Hematopoietic multipotent progenitor cell treated with erythropoietin and hydrocortisone succinate and interleukin-3 and kit ligand, for 6 days (in vitro differentiated cells): ENCODE data around the gene CLEC2L.

Experiments used
- DNase-seq: peaks from one replicate; pipeline ENCODE4 v3.0.0-alpha.2; 2015

Gene CLEC2L

DNA sequence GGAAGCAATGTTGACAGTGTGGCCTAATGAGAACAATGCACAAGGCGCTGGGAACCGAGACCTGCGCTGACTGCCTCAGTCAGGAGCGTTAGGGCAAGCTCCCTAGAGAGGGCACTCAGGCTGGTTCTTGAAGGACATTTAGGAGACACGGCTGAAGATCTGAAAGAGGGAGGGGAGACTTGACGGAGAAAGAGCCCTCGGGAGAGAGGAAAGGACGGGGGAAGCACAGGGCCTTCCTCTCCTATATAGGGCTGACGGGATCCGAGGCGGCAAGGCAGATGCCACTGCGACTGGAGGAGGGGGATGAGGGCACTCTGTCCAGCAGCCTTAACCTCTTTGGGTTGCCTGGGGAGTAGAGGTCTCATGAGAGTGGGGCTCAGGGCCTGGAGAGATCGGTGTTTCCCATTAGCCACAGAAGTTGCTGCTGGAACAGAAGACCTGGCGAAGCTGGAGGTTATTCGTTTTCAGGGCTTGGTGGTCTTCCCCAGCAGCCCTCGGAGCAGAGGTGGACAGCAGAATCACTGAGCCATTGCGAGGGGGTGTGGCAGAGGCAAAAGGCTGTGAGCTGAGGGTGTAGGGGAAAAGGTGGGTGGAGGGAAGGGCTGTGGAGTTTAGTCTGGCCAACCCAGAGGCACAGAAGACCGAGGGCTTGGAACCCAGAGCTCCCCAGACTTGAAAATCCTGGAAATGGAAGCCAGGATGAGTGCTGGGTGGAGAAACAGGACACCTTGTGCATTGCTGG, 36.0 kb downstream of the CLEC2L start:
- DNase-seq = no peak

DNA sequence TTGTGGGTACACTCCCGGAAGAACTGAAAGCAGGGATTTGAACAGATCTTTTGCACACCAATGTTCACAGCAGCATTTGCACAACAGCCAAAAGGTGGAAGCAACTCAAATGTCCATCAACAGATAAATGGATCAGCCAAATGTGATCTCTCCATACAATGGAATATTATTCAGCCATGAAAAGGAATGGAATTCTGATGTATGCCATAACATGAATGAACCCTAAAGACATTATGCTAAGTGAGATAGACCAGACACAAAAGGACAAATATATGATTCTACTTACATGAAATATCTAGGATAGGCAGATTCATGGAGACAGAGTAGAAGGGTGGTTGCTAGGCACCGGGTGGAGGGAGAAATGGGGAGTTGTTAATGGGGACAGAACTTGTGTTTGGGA, 36.7 kb downstream of the CLEC2L start:
- DNase-seq = no peak

DNA sequence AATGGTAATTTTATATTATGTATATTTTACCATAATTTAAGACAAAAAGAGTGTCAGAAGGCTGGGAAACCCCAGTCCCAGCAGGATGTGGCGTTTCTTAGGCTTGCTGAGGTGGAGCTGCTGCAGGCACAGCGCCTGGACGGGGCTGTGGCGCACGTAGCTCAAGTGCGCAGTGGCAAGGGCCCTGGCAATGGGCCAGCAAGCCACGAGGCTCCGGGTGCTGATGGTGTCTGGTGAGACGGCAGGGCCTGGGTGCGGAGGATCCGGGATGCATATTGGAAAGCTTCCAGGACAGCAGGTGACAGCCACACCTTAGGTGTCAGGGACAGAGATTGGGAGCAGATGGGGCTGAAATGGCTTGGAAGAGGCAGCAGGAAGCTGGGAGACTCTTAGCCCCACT, 37.2 kb downstream of the CLEC2L start:
- no peak for DNase-seq

DNA sequence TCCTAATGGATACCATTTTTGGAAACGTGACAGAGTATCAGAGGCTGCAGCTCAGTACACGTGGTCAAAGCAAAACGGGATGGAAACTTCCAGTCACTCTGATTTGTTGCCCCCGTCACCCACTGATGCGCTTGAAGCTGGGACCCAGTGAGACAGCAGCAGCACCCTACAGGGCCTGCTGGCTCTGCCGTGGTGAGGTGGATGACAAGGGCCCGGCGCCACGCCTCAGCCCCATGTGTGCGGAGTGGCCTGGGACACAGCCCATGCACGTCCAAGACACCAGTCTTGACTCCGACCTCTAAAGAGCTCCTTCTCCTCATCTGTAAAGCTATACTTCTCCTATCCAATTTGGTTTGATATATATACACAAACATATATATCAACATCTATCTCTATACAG, 39.0 kb downstream of the CLEC2L start:
- no peak for DNase-seq

DNA sequence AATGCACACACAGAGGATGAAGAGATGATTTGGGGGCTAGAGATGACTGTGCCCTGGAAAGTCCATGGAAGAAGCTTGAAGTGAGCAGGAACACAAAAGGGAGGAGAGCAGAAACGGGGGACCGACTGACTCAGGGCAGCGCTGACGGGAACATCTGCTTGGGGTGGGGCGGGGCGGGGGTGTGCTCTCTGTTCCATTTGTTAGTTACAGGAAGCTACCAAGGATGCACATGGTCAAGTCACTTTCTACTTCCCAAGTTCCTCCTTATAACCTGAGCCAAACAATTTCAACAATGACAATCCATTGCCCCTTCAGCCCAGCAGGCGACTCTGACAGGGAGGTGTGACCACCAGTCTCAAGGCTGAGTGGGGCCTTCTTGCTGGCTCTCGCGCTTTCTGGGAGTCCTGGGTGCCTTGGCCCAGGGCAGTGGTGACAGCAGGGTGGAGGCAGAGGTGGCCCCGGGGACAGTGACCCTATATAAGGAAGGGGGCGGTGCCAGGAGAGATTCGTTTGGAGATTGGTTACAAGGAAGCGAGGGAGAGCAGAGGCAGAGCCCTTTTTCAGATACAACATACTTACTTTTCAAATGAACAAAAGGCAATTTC, 39.6 kb downstream of the CLEC2L start:
- DNase-seq = no peak

DNA sequence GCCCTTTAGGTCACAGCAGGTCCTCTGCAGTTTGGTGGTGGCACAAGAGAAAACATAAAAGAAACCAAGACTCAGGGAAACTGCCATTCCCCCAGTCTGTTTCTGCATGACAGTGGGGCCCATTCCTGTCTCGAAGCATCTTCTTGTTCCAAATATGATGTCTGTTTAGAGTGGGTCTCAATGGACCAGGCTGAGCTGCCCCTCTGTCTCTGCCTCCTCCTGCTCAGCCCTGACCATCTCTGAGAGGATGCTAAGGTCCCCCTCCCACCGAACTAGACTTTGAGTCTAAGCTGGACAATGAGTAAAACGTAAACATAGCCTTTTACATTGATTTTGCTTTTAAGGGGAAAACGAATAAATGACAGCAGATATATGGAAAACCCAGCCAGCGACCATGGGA, 40.4 kb downstream of the CLEC2L start:
- DNase-seq = no peak

DNA sequence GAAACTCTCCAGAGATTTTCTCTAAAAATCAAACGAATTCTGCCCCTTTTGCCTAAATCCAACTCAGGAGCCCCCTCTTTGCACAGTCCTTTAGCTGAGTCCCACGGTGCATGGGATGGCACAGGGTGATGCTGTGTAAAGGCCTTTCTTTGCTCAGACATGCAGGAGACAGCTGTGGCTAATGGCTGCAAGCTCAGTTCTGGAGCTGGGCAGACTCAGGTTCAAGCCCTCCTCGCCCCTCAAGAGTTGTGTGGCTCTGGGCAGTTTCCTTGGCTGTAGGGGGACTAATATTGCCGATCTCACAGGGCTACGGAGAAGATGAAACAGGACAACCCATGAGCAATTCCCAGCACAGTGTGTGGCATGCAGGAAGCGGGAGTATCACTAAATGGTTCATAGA, 42.6 kb downstream of the CLEC2L start:
- DNase-seq = no peak

DNA sequence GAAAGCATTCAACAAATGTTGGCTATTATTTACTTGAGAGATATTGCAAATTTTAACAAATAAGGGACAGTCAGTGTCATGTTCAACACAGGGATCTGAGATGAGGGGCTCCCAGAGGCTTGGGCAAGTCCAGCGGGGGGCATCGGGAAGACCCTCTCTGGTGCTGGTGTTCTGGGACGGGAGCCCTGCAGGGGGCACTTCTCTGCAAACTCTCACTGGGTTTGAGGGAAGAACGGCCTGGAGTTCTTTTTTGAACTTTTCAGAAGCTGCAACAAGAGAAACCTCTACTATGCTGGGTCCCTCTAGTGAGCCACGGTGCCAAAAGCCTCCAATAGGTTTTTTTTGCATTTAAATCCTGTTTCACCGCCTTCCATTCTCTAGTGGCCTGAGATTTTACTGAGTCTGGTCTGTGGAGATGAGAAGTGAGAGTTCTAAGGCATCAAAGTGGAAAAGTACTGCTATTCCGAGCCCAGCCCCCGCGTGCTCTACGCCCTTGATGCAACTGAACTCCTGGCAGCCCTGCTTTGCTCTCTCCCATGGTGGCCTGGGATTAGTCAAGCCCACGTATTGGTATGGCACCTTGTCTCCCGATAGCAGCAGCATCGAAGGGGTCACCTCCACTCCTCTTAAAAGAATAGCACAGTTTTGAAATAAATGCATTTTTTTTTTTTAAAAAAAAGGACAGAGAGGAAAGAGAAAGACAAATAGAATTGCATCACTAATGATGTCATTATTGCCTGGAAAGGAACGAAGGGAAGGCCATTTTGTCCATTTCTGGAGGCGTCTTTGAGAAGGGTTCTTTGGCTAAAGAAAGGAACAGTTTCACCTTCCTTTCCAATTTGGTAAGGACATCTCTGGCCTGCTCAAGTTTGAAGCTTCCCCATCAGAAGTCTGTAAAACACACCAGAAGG, 43.5 kb downstream of the CLEC2L start:
- no peak for DNase-seq

DNA sequence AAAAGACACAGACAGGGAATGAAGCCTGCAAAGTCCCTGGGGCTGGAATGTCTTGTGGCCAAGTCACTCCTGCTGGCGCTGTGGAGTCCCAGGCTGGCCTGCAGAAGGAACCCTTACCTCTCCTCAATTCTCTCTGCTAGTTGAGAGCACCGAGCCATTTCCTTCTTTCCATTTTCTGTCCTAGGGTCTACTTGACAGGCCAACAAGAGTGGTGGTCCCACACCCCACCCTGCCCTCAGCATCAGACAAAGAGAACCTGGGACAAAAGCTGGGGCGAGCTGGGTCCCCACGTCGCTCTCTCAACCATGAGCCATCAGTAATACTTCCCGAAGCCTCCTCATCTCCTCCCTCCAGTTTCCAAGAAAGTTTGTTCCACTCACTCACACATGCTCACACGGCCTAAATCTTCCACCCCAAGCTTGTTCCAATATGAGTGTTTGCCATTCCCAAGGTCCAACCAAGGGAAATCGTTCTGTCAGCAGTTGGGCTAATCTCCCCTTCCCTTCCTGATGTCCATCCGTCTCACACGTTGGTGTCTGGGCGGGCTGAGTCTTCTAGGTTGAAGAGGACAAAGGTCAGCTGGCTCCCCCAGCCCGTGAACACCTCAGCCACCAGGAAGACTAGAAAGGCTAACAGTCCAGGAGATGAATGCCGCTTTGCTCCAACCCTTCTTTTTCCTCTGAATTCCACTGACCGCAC, 44.3 kb downstream of the CLEC2L start:
- DNase-seq = no peak

DNA sequence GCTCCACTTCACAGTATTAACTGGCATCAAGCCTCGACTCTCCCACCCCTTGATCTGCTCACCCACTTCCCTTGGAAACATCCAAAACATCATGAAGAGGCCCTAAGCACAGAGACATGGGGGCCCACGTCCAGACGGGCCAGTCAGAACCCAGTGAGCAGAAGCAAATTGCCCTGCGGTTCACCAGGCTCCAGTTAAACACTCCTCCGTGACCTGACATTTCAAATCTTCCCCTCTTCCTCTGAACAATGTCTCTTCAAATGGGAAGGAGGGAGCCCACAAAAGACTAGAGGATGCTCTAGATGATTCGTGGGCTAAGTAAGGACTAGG, 44.8 kb downstream of the CLEC2L start:
- no peak for DNase-seq

DNA sequence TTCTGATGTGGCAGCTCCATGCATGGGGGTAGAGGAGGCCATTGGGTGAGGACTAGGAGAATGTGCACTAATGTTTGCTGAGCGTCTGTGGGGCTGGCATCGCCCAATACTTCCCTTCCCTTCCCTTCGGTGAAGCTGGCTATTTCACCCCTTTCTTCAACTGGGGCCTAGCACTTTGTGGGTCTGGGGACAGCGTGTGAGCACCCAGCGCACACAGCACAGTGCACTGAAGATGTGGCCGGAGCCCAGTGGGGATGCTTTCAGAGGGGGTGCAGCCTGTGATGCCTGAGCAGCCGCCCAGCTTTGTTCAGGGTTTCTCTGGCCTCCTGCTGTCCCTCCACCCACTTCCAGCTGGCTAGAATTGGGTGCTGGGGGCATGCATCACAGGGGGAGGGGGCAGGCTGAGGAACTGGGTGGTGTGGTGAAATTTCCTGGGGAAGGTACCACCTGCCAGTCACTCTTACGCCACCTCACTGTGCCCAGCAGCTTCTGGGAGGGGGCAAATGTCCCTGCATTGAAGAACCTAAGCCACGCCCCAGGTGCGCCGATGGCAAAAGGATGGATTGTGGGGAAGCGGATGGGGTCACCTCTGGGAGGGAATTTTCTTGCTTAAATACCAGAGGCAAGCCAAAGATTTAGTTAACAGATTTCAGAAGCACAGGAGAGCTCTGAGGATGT, 45.5 kb downstream of the CLEC2L start:
- DNase-seq = no peak

DNA sequence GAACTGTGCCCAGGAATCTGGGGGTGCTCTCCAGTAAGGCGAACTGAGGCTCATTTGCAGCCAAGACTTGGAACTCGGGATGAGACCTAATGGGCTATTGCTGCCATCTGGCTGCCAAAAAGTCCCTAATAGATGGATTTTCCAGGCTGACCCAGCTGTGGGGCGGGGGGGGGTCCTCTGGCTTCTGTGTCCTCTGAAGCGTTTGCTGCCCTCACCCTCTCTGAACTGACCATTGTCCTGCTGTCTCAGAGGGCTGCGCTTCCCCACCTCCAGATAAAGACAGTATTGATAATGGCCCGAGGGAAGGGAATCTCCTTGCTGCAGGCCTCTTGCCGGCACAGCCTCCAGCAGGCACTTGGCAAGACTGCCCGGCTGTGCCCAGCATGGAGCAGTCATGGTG, 46.6 kb downstream of the CLEC2L start:
- DNase-seq = no peak

DNA sequence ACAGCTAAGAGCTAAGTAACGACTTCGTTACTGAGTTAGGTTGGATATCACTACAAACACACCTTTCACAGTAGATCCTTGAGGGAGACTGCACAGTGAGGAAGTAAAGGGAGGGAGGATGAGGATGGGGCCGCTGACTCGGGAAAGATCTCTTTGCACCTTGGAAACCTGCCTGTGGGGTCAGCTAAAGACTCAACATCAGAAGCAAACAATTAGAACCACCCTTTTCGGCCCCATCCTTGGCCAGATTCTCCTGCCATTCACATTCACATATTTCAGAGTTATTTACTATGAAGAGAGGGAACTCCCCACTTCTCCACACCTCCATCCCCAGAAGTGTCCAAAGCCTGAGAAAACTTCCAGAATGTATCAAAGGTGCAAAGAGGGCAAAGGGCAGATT, 47.1 kb downstream of the CLEC2L start:
- no peak for DNase-seq

DNA sequence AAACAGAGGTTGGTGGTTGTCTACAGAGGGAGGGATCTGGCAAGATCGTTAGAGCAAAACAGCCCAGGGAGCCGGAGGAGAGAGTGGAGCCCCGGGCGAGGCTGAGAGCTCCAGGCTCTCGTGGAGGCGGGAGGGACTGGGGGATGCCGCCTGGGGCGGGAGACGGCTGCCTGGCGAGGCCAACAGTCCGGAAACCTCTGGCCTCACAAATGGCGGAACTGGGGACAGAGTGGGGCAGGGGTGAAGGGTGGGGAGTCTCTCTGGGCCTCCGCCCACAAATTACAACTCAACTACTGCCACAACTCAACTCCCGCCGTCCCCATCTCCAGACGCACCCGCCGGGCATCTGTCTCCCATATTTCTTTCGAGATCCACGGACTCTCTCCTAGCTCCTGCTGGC, 47.7 kb downstream of the CLEC2L start:
- DNase-seq = no peak

DNA sequence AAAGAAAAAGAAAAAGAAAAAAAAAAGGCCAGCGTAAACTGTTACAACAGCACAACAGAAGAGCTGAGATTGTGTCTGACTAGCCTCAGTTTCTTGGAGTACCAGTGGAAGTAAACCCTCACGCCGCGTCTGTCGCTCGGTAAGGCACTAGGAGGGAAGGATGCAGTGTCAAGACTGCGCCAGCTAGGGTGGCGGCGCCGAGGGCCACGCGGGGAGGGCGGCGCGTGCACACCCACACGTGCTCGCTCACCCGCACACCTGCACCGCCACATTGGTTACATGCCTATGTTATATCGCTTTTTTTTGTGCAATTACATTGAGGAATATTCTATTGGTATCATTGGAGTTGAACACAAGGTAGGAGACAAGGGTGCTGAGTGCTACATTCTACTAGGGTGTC, 48.2 kb downstream of the CLEC2L start:
- DNase-seq = no peak

DNA sequence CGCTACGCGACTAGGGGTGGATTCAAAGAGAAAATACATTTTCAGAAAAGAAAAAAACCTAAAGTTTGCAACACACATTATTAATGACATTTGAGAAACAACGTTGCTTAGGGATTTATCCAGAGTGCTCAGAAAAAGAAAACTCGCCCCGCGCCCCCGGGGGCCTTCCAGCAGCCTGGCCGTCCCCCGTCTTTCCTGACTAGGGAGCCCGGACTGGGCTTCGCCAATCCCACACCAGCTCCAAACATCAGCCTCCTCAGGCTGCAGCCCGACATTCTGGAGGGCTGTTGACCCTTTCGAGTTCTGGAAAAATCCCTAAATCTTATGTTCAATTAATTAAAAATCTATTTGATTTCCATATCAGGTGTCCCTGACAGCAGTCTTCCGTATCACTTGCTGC, 48.6 kb downstream of the CLEC2L start:
- no peak for DNase-seq

DNA sequence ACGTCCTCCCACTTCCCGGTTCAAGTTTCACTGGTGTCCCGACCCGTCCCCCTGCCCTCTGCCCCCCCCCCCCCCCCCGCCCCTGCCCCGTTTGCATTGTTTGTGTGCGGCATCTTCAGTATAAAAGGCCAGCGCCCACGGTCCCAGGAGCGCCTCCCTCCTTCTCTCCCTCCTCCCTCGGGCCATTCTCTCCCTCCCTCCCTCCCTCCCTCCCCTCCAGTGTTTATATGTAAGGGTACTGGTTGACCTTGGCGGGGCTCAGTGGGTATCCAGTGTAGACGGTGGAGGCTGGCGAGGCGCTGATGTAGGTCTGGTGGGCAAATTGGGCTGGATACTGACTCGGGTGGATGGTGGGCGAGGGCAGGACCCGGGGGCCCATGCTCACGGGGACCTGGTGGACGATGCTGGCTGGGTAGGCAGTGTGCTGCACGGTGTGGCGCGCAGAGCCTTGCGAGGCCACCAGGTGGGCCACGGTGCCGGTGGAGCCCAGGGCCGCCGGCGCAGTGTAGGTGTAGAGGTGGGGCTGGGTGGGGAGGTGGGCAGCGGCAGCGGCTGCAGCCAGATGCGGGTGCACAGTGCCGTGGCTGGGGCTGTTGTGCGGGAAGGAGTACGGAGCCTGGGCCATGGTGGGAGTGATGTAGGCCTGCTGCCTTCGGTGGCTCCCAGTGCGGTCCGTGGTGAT, 49.4 kb downstream of the CLEC2L start:
- DNase-seq = no peak

DNA sequence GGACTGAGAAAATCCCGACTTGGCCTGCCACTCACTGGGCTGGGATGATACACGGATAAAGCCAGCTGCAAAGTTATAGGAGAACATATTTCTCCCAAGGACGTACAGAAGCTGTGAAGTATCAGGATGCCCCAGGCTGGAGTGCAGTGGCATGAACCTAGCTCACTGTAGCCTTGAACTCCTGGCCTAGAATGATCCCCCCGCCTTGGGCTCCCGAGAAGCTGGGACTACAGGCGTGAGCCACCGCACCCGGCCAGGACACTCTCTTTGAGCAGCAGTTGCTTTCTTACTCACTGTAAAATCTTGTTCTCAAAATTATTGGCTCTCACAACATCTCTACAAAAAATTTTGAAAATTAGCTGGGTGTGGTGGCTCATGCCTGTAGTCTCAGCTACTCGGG, 50.4 kb downstream of the CLEC2L start:
- DNase-seq = no peak

DNA sequence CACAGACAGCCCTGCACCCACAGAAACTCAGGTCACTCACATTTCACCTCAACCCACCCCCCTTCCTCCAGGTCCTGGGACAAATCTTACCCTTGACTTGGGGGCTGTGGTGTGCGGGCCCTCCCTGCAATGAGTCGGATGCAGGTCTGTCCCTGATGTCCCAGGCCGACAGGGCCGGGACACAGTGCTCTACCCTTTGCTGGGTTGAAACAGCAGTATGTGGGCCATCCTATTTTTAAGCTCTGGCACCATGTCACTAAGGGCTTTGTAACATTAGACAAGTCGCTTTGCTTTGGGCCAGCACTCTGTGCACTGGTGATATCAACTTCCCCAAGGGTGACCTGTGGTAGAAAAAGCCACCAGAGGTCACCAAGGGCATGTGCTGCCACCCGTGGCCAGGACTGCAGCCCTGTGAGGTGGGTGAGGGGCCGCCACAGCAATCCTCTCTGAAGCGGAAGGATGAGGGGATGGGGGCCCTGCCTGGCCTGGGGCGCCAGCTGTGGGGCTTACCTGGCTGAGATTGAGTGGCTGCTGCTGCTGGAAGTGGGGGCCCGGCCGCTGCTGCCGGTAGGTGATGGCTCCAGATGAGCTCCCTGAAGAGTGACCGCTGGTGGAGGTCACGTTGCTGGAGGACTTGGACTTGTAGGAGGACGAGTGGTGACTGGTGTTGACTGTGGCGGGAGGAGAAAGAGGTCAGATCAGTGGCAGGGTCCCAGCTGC, 51.3 kb downstream of the CLEC2L start:
- DNase-seq = no peak

DNA sequence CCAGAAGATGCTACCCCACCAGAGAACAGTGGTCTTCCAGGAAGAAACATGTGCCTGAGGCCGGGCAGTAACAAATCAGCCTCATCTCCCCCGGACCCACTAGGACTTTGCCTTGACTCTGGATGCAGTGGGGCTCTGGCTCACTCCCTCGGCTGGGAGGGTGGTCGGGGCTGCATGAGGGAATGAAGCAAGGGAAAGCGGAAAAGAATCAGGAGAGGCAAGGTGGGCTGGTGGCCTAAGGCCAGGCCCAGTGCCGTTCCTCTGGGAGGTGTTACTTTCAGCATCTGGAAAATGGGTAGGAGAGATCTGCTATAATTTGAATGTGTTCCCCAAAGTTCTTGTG, 51.8 kb downstream of the CLEC2L start:
- no peak for DNase-seq

DNA sequence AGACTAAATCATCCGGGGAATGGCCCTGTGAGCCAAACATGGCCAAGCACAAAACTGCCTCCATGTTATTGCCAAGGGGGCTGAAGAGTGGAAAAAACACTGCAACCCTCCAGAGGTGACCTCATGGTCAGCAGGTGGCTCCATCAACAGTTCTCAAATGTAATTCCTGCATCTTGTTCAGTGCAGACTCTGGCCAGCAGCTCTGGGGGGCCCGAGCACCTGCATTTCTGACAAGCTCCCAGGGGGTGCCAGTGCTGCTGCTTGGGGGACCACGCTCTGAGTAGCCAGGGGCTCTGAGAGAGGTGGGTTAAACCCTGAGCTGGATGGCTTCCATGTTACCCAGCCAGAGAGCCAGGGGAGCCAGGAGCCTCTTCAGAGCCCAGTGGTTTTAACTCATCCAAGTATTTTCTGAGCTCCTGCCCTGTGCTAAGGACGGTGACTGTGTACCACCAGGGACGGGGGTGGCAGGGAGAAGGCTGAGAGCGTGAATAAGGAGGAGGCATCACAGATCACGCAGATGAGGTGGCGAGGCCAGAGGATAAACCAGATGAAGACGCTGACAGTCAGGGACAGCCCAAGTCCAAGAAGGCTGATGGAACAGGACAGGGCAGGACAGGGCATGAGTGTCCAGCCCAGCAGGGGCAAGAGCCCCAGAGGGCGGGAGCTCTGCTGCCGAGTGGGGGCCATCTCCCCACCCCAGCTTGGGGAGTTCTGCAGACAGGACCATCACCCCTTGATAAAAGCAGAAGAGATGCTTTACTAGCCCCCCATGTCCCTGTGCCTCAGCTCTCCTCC, 52.9 kb downstream of the CLEC2L start:
- no peak for DNase-seq
